Pancreas (tissue), 10 donors: ENCODE results near the gene ZNF135. TPM values are rescaled to one million over a fixed set of nuclear protein-coding genes. Genes with fewer than 3 reads are reported as not detected.

ENCODE experiments used
- ATAC-seq, 4 donors: fragments of 200-7000 bp; cut with Tn5 transposase; one replicate each; pipeline versions ENCODE4 v1.8.0 to v1.9.1; 2020; ENCODE audit warnings: mild to moderate bottlenecking in 4 of 4, moderate library complexity in 4 of 4
- DNase-seq, 6 donors: peaks; one replicate each; pipeline ENCODE4 v3.0.0-alpha.2; 2020
- FAIRE-seq: peaks from 2 replicates; lab custom pipeline; 2012; peaks lifted over from hg19 to GRCh38; lab: Jason Lieb, UNC
- H3K27ac ChIP-seq, 4 donors: fragments of 200-600 bp; sonication (generic); 1 replicate in 3 of 4; 2 replicates in 1 of 4; pipeline versions ENCODE4 v1.5.0 to v1.8.0; 2020
- H3K27me3 ChIP-seq, 4 donors: fragments of 200-600 bp; one replicate each; pipeline ENCODE4 v1.8.0; 2021
- H3K36me3 ChIP-seq, 3 donors: fragments of 200-600 bp; sonication (generic) in 1 of 3; one replicate each; pipeline versions ENCODE4 v1.5.0 to v1.8.0; 2020 to 2021
- H3K4me1 ChIP-seq, 3 donors: fragments of 200-600 bp; one replicate each; pipeline ENCODE4 v1.8.0; 2021
- H3K4me3 ChIP-seq, 4 donors: fragments of 200-600 bp; sonication (generic) in 2 of 4; one replicate each; pipeline versions ENCODE4 v1.5.0 to v1.8.0; 2020 to 2021
- H3K9me3 ChIP-seq, 4 donors: fragments of 200-600 bp; one replicate each; pipeline ENCODE4 v1.8.0; 2021
- WGBS, 2 donors: extraction: QIAGEN DNeasy Blood & Tissue Kit; methylation state at CpG; one replicate each; pipeline ENCODE4 v1.1.7; 2013; 5-methylcytosine and 5-hydroxymethylcytosine counted together
- intact Hi-C, 3 donors: fragments of 100-400 bp; cut with DNase I; formaldehyde crosslinking; loops; one replicate each; pipeline versions ENCODE4 v1.11.1 to v1.14.2; 2022
- polyA plus RNA-seq, 2 donors: library from polyadenylated mRNA; stranded (reverse); fragments of 200-250 nt; gene quantifications; one replicate each; pipeline ENCODE4 v1.2.3, GENCODE V29; 2013
- total RNA-seq, 6 donors: library from RNA; stranded (reverse); fragmentation: NEBNext Ultra II Directional in 4 of 6; extraction: Animal tissue kit (Norgen Biotek cat#: 25700) in 4 of 6; gene quantifications; one replicate each; pipeline versions ENCODE4 v1.2.1 to v1.2.4, GENCODE V29; 2021 to 2023
- TF ChIP-seq, protein P1 (sequence below), 4 donors: fragments of 200-600 bp; sonication (generic) in 3 of 4; IDR thresholded peaks; one replicate each; pipeline versions ENCODE4 v1.5.0 to v1.8.0; 2021; ENCODE audit warnings: antibody characterized with exemption in 4 of 4
- donor health status: healthy with polysubstance abuse.
- donor health status: DM: no; HTN: no; CAD: no; lungs with moderate emphysema.
- donor health status: DM: no; HTN: no; CAD: no.
- donor health status: control.
- donor health status: control.
- donor health status: Bipolar disorder and iron deficiency.
- donor health status: DM: yes; HTN: yes; CAD: no.
- donor health status: DM: no; HTN: no; CAD: no.
- donor health status: DM: no; HTN: no; CAD: no.
- donor health status: DM: yes; HTN: yes; CAD: no.

The ZNF135 gene
- total and polyA plus RNA-seq, 8 donors = 1.1 to 11.6 (median 2.2) TPM

DNA sequence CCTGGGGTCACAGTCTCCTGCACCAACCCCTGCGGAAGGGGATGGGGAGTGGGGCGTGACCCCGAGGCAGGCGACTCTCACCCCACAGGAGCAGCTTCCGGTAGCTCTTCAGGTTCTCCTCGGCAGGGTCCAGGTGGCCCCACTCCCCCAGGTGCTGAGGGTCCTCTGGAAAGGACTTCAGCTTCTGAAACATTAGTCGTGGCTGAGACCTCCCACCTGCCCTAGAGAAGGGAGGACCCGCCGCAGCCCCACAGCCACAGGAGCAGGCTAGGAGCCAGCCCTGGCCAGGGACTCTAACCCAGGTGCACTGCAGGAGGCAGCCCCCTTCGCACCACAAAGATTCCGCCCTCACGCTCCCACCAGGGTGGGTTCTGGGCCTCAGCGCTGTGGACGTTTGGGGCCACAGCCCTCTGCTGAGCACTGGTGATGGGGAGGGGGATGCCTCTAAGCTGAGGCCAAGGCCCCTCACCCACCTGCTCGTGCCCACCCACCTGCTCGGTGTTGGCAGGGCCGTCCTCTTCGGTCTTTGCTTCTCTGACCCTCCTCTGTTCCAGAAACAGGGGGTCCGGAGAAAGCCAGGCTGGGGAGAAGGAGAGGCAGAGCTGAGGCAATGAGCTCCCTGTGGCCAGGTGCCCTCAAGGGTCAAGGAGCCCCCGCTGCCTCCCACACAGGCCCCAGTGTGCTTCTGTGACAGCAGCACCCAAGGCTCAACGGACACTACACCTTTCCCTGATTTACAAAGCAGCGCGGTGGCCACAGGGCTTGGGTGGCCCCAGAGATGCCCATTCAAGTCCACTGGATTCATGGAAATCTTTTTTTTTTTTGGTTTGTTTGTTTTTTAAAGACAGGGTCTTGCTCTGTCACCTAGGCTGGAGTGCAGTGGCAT lies 28.0 kb downstream of the ZNF135 start:
- Histone ChIP-seq H3K27me3 (no peaks in the 10 kb centered on the region), H3K4me1 (no peaks in the 10 kb centered on the region), H3K9me3 (no peaks in the 10 kb centered on the region), H3K4me3 (no peak overlapping the region), H3K36me3 (peaks cover 4 to 24% (median 8%) of the 10 kb centered on the region in 3 donors), H3K27ac (no peak overlapping the region)
- ATAC-seq (no peak), DNase-seq (no peak), FAIRE-seq (no peak)
- WGBS, 2 donors = 95 to 97% methylated on average over 22 to 23 of the region's 23 CpGs
- intact Hi-C loops = no loop called here
- TF ChIP-seq, protein P1, sequence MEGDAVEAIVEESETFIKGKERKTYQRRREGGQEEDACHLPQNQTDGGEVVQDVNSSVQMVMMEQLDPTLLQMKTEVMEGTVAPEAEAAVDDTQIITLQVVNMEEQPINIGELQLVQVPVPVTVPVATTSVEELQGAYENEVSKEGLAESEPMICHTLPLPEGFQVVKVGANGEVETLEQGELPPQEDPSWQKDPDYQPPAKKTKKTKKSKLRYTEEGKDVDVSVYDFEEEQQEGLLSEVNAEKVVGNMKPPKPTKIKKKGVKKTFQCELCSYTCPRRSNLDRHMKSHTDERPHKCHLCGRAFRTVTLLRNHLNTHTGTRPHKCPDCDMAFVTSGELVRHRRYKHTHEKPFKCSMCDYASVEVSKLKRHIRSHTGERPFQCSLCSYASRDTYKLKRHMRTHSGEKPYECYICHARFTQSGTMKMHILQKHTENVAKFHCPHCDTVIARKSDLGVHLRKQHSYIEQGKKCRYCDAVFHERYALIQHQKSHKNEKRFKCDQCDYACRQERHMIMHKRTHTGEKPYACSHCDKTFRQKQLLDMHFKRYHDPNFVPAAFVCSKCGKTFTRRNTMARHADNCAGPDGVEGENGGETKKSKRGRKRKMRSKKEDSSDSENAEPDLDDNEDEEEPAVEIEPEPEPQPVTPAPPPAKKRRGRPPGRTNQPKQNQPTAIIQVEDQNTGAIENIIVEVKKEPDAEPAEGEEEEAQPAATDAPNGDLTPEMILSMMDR (IDR thresholded peaks at IDR 0.05) = no peak

DNA sequence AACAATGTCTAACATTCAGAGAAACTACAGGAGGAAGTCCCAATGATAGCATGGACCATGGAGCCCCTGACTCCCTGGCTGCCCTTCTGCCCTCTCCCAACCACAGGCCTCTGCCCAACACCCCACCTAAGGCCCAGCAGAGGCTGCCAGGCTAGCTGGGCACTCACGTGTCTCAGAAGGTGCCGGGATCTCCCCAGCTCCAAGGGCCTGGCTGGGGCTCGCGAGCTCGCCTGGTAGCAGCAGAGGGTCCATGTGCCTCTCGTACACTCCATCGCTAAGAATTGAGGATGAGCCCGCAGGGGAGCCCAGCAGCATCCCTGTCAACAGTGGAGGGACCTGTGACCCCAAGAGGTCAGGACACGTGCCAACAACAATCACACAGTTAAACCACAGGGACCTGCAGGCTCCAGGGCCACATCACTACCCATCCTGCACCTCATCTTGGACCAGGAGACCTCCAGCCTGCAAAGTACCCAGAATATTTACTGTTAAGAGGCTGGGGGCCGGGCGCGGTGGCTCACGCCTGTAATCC lies 29.5 kb downstream of the ZNF135 start:
- Histone ChIP-seq H3K27ac (no peak overlapping the region), H3K4me3 (no peak overlapping the region), H3K4me1 (no peaks in the 10 kb centered on the region), H3K9me3 (no peaks in the 10 kb centered on the region), H3K27me3 (no peaks in the 10 kb centered on the region), H3K36me3 (peaks cover 4 to 24% (median 8%) of the 10 kb centered on the region in 3 donors)
- intact Hi-C loops = no loop called here
- no peak for ATAC-seq
- TF ChIP-seq, protein P1 (IDR thresholded peaks at IDR 0.05) = no peak
- FAIRE-seq = no peak
- DNase-seq = no peak
- 96 to 99% methylated on average over 13 of the region's 13 CpGs for WGBS, 2 donors

DNA sequence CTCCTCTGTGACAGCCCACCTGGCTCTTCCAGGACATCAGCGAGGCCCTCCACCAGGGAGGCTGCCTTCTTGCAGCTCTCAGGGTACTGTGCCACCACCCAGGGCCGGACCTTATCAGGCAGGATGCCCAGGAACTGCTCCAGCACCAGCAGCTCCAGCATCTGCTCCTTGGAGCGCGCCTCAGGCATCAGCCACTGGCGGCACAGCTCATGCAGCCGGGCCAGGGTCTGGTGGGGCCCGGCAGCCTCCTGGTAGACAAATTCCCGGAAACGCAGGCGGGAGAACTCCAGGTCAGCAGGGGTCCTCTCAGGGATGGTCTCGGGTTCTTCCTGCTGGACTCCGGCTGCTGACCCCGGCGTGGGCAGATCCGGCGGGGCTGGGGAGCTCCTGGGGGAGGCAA lies 30.8 kb downstream of the ZNF135 start:
- peaks cover 3 to 18% (median 4%) of the 10 kb centered on the region in 3 donors for H3K36me3 ChIP-seq
- no peaks in the 10 kb centered on the region for H3K9me3 ChIP-seq
- H3K4me1 ChIP-seq = no peaks in the 10 kb centered on the region
- no peaks in the 10 kb centered on the region for H3K27me3 ChIP-seq
- WGBS, 2 donors = 96 to 97% methylated on average over 16 of the region's 16 CpGs
- intact Hi-C loops = no loop called here
- ATAC-seq (no peak), DNase-seq (no peak), FAIRE-seq (no peak)
- H3K27ac ChIP-seq = no peak overlapping the region
- H3K4me3 ChIP-seq = no peak overlapping the region
- TF ChIP-seq, protein P1 (IDR thresholded peaks at IDR 0.05) = no peak

DNA sequence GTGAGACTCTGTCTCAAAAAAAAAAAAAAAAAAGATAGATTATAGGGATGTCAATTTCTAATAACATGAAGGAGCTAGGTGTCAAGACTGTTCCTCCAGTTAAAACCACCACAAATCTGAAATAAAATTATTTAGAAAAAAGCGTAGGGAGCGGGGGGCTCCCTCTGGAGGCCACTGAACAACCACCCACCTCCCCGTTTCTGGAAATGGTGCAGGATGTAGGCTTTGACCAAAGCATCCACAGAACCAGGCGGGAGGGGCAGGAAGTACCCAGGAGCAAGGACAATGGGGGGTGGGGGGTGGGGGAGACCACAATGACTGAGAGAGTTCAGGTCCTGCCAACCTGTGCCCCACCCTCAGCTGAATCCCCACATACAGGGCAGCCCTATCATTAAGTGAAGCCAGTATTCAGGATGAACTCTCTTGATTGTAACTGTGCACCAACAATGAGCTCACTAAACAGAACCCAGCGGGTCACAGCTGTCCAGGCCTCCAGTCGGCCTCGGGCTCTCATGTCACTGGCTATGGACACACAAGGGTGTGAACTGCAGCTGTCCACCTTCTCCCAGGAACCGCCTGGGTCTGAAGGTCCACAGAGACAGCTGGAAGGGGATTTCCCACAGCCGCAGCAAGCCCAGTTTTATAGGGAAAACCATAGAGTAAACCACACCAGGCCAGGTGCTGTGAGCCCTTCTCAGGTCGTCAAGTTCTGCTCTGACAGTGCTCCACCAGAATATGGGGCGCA lies 32.3 kb downstream of the ZNF135 start:
- intact Hi-C loops = no loop called here
- FAIRE-seq = no peak
- no peaks in the 10 kb centered on the region for H3K9me3 ChIP-seq
- 75 to 83% methylated on average over 11 of the region's 11 CpGs for WGBS, 2 donors
- TF ChIP-seq, protein P1 (IDR thresholded peaks at IDR 0.05) = no peak
- no peaks in the 10 kb centered on the region for H3K4me1 ChIP-seq
- no peaks in the 10 kb centered on the region for H3K27me3 ChIP-seq
- no peak overlapping the region for H3K4me3 ChIP-seq
- ATAC-seq = no peak
- H3K27ac ChIP-seq = no peak overlapping the region
- no peak for DNase-seq
- H3K36me3 ChIP-seq = peaks cover 0 to 2% (median 0%) of the 10 kb centered on the region in 3 donors
